ENCODE data around the gene CDC42EP2. TPM values are rescaled to one million over a fixed set of nuclear protein-coding genes. Genes with fewer than 3 reads are reported as not detected.
A peak's percentile ranks its signal among the peaks of the same experiment; 100 is the strongest.

The CDC42EP2 gene, protein sequence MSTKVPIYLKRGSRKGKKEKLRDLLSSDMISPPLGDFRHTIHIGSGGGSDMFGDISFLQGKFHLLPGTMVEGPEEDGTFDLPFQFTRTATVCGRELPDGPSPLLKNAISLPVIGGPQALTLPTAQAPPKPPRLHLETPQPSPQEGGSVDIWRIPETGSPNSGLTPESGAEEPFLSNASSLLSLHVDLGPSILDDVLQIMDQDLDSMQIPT
- total RNA-seq: 6.1 TPM

GRCh38 chr11:65314501-65315203 is at the start of gene CDC42EP2:
CDC42EP2 (plus strand) TSS chr11:65314866; CDS start chr11:65320899, 6,033 bp downstream.
- DNase-seq (ENCODE audit: low spot score in 2 of 2): peak; percentile 92 to 93
- FAIRE-seq: no peak

DNA sequence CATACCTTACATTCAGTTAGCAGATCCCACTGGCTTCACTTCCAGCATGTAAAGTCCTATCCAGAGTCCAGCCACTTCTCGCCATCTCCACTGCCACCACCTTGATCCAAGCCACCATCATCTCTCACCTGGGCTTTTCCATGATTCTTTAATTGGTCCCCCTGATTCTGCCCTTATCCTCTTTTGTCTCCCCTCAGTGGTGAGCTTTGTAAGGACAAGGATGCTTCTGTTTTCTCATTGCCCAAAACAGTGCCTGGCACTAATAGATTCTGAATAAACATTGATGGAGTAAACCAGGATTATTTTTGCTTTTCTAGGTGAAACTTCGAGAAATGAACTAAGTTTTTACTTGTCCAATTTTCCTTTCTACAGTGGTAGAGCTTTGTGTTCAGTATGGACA is 48.5 kb upstream of the CDC42EP2 start:
- FAIRE-seq (no peak), DNase-seq (ENCODE audit: low spot score in 2 of 2) (no peak)

DNA sequence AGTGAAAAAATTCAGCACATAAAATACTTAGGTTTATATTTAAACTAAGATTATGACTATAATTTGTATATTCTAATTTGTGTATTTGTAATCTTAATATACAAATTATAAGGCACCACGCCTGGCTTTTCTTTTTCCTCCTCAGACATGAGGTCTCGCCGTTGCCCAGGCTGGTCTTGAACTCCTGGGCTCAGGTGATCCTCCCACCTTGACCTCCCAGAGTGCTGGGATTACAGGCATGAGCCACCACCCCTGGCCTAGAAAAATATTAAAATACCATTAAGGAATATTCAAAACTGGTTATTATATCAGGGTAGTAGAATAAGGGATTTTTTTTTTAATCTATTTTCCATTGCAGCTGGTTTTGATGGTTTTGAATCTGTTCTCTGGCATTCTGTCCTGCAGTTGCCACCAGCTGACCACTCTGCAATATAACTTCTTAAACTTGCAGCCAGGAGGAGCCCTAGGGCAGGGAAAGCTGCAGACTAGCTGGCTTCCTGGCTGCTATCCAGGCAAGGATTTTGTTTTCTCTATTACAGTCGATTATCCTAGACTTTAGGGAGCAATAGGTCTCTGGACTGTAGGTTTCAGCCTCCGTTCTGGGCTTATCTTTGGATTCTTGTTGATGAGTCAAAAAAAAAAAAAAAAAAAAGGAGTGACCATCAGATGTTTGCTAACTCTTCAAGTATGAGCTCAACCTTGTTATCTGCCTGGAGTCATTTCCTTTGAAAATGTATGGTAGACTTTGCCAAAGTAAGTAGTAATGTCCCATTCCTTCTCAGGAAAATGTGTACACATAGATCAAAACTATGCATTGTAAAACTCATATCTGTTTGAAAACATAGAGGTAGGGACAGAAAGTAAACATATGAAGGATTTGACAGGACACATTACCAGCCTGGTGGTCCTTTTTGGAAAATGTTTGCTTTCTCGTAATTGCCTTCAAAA is 39.7 kb upstream of the CDC42EP2 start:
- FAIRE-seq: peak; percentile 60
- DNase-seq (ENCODE audit: low spot score in 2 of 2): peak; percentile 42 to 74

DNA sequence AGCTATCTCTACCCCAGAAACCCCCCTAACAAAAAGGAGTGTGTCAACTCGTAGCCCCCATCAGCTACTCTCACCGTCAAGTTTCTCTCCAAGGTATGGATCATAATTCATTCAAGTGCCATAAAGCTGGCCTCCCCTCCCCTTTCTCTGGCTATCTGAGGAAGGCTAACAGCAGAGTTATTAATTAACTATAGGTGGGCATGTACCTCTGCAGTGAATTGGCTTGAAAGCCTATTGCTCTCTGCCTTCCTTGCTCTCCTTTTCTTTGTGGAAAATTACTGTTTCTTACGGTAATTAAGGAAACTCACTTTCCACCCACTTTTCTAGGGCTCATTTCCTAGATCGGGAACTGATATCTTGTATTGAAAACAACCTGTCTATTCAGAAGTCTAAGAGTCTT is 38.8 kb upstream of the CDC42EP2 start:
- FAIRE-seq (no peak), DNase-seq (ENCODE audit: low spot score in 2 of 2) (no peak)

DNA sequence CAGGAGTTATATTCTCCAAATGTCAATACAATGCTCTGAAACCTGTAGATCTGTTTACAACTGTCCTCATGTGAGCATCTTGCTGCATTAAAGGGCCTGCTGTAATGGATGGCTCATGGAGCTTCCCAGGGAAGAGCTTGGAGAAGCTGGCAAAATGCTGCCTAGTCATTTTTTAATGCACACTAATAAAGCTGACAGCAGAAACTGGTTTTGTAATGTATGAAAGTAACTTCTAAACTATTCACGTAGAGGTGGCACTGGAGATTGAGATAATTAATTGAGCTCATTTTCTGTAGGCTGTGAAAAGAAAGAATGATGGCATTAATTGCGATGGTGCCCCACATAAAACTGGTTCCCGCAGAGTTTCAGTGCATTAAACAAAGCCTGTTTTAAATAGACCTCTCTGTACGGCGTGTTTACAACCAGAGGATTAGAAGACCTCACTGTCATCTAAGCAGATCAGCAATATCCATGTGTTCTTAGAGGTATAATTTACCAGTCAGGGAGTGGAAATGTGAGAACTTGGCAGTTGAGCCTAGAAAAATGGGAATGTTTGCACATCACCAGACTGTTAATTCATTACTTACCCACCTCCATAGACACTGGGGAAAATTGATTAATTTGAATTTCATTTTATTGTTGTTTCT is 36.9 kb upstream of the CDC42EP2 start:
- no peak for DNase-seq (ENCODE audit: low spot score in 2 of 2)
- FAIRE-seq: no peak

DNA sequence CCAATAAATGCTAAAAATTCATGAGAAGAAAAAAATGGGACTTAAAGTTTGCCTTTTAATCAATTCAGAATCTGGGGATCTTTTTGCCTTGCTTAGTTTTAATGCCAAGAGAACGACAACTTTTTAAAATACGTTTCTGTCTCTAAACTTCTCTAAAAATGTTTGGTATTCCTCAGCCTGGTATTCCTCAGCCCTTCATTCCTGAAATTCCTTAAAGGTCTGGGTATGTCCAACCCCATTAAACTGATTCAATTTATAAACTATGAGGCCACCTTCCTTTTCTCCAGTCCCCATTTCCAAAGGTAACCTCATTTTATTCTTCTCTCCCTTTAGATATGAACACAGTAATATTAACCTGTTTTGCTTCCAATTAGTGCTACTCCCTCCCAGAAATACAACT is 36.3 kb upstream of the CDC42EP2 start:
- DNase-seq (ENCODE audit: low spot score in 2 of 2) (no peak), FAIRE-seq (no peak)

GRCh38 chr11:65279279-65279678 is 35.4 kb upstream of the CDC42EP2 start:
- FAIRE-seq (no peak), DNase-seq (ENCODE audit: low spot score in 2 of 2) (no peak)

DNA sequence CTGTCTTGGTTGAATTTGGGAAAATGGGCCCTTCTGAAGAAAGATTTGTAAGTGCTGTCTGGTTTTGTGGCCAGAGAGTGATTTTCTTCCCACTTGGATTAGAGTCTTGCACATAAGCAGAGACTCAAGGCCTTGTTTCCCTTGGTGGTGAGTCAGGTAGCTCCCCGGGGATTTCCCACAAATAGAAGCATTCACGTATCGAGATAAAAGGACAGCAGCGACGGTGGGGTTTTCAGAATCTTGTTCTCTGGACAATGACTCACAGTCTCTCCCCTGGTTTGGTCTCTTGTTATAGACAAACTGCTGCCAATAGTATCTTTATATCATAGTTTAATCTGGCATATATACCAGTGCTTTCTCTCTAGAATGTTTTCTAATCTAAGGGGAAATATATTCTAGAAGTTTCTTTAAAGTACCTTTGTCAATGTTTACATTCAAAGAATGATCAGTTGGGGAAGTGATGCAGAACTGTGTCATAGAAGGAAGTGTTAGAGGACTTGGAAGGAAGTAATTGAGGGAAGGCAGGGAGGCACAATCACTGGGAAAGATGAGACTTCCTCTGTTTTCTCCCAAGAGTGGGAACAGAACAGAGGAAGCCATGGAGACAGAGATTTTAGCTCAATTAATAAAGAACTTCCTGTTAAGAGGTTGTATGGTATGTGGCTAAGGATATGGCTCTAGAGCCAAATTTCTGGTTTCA is 34.8 kb upstream of the CDC42EP2 start:
- DNase-seq (ENCODE audit: low spot score in 2 of 2) (no peak), FAIRE-seq (no peak)

- FAIRE-seq (no peak), DNase-seq (ENCODE audit: low spot score in 2 of 2) (no peak)
Measured at GRCh38 chr11:65280646-65281045, 34.0 kb upstream of the CDC42EP2 start.

DNA sequence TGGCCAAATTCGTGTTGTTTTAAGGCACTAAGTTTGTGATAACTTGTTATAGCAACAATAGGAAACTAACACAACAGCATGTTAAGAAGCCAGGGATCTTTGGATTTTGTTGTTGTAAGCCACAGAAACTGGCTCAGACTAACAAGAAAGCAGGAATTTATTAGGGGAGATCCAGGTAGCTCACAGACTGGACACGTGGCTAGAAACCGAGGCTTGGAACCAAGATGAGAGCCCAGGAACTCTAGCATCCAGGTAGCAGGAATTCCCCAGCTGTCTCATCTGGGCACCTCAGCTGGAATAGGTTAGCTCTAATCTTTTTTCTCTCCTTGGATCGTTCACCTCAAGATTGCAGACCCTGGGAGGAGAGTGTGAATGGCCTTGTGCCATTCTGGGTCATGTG is 28.0 kb upstream of the CDC42EP2 start:
- FAIRE-seq: no peak
- no peak for DNase-seq (ENCODE audit: low spot score in 2 of 2)

DNA sequence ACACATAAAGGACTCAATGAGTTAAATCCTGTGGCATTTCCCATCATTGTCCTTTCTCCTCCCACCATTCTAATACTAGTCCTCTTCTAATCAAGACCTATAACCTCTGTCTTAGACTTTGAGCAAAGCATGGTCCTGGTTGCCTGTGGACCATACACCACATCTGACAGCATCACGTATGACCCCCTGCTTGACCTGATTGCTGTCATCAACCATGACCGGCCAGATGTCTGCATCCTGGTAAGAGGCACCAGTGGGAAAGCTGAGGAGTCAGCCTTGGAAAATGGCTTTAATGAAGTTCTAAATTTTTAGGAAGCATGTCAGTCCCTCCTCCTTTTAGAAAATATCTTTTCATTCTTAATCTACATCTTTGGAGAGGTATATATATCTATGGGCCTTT is 27.1 kb upstream of the CDC42EP2 start:
- DNase-seq (ENCODE audit: low spot score in 2 of 2) (no peak), FAIRE-seq (no peak)

- DNase-seq (ENCODE audit: low spot score in 2 of 2) (no peak), FAIRE-seq (no peak)
Measured at GRCh38 chr11:65288706-65289536, 25.7 kb upstream of the CDC42EP2 start.

DNA sequence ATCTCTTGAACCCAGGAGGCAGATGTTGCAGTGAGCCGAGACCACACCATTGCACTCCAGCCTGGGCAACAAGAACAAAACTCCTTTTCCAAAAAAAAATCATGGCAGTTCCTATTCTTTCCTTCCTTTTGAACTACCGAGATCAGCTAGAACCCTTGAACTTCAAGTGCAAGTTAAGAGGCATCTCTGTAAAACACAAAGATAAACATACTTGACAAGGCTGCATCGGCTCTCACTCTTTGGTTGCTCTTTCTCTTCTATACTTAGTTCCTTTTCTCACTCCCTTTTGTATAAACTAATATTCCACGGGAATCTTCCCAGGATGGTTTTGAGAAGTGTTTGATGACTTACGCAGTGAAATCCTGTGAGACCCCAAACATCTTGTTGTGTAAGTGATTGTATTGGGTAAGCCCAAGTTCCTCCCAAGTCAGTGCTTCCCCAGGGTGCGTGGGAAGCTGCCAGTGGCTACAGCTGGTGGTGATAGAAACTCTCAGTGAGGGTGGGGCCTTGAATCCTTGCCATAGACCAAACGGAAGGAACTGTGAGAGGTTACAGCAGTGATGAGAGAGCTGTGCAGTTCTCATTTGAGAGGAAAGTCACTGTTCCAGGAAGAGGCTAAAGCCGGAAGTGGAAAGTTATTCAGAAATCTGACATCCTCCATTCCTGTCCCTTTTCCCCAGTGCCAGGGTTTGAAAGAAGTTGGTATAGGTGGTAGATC is 24.1 kb upstream of the CDC42EP2 start:
- FAIRE-seq (no peak), DNase-seq (ENCODE audit: low spot score in 2 of 2) (peak in 1 of 2 donors; percentile 62)

DNA sequence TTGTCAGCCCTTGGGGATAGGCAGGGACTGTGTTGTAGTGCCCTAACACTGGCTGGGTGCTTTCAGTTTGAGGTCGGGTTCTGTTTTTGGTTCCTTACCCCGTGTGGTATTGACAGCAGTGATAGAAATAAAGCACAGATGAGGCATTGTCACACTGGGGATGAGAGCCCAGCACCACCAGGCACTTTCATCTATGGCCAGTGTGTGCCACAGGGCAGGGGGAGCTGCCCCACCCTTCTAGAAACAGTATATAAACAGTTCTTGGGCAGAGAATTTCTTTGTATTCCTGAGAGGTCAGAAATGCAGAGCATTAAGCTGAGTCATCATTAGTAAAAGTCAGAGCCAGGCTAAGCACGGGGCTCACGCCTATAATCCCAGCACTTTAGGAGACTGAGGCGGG is 23.1 kb upstream of the CDC42EP2 start:
- DNase-seq (ENCODE audit: low spot score in 2 of 2) (no peak), FAIRE-seq (peak; percentile 57)

DNA sequence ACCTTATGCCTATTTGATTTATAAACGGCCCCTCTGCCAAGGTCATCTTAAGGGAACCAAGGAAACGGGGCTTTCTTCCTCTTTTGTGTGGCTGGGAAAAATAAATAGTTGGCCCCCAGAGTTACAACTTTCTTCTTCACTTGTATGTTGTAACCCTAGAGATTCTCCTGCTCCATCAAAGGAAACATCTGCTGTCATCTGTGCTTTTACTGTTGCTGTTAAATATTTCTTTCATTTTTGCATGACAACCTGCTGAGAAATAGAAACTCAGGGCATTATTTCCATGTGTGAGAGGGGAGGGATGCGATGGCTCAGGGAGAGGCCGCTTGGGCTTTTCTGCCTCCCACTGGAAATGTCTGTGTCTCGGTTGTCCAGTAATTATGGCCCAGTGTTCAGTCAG is 21.8 kb upstream of the CDC42EP2 start:
- no peak for FAIRE-seq

GRCh38 chr11:65293909-65294381 is 20.7 kb upstream of the CDC42EP2 start:
- FAIRE-seq (no peak), DNase-seq (ENCODE audit: low spot score in 2 of 2) (no peak)

More for the DNA sequence above, 21.8 kb upstream of the CDC42EP2 start:
- DNase-seq (ENCODE audit: low spot score in 2 of 2): no peak

DNA sequence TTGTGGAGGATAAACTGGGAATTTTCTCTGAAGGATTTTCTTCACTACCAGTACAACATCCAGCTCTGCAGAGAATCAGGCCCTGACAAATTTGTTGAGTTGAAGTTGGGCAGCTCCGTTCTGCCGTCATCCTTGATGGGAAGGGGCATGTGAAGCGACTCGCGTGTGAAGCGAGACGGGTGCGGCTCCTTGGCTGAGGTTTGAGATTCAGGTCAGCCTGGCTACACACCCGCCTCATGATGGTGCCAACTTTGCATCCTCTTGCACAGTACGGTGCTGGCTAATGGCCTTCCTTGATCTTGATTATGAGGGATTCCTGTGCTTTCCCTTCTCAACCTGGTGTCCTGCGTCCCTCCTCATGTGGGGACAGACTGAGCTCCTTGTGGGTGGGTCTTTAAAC is 19.7 kb upstream of the CDC42EP2 start:
- no peak for DNase-seq (ENCODE audit: low spot score in 2 of 2)

GRCh38 chr11:65295571-65296341 is 18.9 kb upstream of the CDC42EP2 start:
- DNase-seq (ENCODE audit: low spot score in 2 of 2) (no peak), FAIRE-seq (no peak)

More for the DNA sequence above, 19.7 kb upstream of the CDC42EP2 start:
- no peak for FAIRE-seq
